Kidney epithelial cell (primary cell): ENCODE results near the gene C10orf53. TPM values are rescaled to one million over a fixed set of nuclear protein-coding genes. Genes with fewer than 3 reads are reported as not detected.

Experiments
- DNase-seq: peaks from one replicate; pipeline ENCODE4 v3.0.0-alpha.2; 2010; ENCODE audit warnings: low read depth
- H3K27me3 ChIP-seq: 2 replicates; pipeline ENCODE4 v1.6.0; 2011; ENCODE audit warnings: low read length; ENCODE audit not compliant: control insufficient read depth, insufficient read depth
- H3K36me3 ChIP-seq: 2 replicates; pipeline ENCODE4 v1.5.1; 2011; ENCODE audit warnings: low read length; ENCODE audit not compliant: control insufficient read depth, insufficient read depth
- H3K4me3 ChIP-seq: 2 replicates; pipeline ENCODE4 v1.5.1; 2011; ENCODE audit warnings: low read depth, mild to moderate bottlenecking, control low read depth, low read length
- CTCF ChIP-seq: IDR thresholded peaks from 2 replicates; pipeline ENCODE4 v1.5.1; 2011; ENCODE audit warnings: mild to moderate bottlenecking, moderate library complexity, low read length, control low read depth, inconsistent platforms; ENCODE audit not compliant: insufficient read depth, poor library complexity, severe bottlenecking
- total RNA-seq: library from RNA; depleted of rRNA; stranded (reverse); fragments of >200 nt; gene quantifications from 2 replicates; pipeline ENCODE4 v1.2.3, GENCODE V29; 2015

C10orf53 gene
- total RNA-seq, 1 donor from 2014 or later: not detected

GRCh38 chr10:49642311-49642710 lies 37.1 kb upstream of the C10orf53 start:
- Histone ChIP-seq H3K4me3 (no peak overlapping the region), H3K36me3 (no peaks in the 10 kb centered on the region), H3K27me3 (peaks cover 5% of the 10 kb centered on the region)
- DNase-seq: no peak
- TF ChIP-seq CTCF: no peak

GRCh38 chr10:49643241-49644034 lies 36.0 kb upstream of the C10orf53 start:
- Histone ChIP-seq H3K4me3 (no peak overlapping the region), H3K27me3 (peaks cover 5% of the 10 kb centered on the region), H3K36me3 (no peaks in the 10 kb centered on the region)
- TF ChIP-seq CTCF: no peak
- no peak for DNase-seq

DNA sequence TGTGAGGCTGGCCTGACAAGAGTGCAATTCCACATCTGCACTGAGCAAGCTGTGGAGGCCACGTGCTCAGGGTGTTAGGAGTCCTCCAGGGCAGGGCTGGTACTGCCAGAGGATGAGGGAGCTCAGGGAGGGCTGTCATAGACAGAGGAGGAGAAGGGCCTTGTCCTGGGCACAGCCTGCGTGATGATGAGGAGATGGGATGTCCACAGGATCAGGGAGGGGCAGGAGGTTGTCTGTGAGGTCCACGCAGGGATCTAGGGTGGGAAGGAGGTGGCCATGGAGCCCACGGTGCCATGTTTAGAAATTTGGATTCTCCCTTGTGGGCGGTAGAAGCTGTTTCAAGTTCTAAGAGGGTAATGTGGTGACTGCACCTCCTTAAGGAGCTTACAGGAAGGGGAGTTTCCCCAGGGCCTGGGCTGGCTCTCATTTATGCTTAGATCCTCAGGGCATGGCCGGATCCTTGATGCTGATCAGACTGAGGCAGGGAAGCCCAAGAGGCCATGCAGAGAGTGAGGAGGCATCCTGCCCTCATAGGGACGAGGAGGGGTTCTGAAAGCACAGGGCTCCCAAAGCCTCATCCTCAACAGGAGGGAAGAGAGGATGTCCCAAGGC lies 35.3 kb upstream of the C10orf53 start:
- no peak for DNase-seq
- no peak for TF ChIP-seq CTCF
- Histone ChIP-seq H3K4me3 (no peak overlapping the region), H3K36me3 (no peaks in the 10 kb centered on the region), H3K27me3 (peaks cover 2% of the 10 kb centered on the region)

GRCh38 chr10:49645417-49645816 lies 34.0 kb upstream of the C10orf53 start:
- no peak for DNase-seq
- Histone ChIP-seq H3K36me3 (no peaks in the 10 kb centered on the region), H3K27me3 (peaks cover 2% of the 10 kb centered on the region), H3K4me3 (no peak overlapping the region)
- TF ChIP-seq CTCF: no peak

GRCh38 chr10:49645871-49646870 lies 33.3 kb upstream of the C10orf53 start:
- Histone ChIP-seq H3K4me3 (no peak overlapping the region), H3K36me3 (no peaks in the 10 kb centered on the region), H3K27me3 (peaks cover 2% of the 10 kb centered on the region)
- TF ChIP-seq CTCF: no peak
- no peak for DNase-seq
